ENCODE measurements around the gene NUDT17. TPM values are rescaled to one million over a fixed set of nuclear protein-coding genes. Genes with fewer than 3 reads are reported as not detected.
"Not testable (repeated sequence)": the region's sequence is repeated elsewhere in the genome, so short reads cannot be mapped to it uniquely, and the experiment has no call there.

NUDT17 gene
- total and polyA plus RNA-seq, 2 of the 4 experiments (the other 2 are of a cell fraction), result 2.3 to 2.8 TPM

- Histone ChIP-seq H3K9ac (ENCODE audit: low read depth, low read length) (0 out of 2 replicates have a peak overlapping the region, but pooled peaks have one; percentile 43), H3K4me3 (ENCODE audit: insufficient read depth, low read depth, low read length) (peak overlapping the region; percentile 49), H4K8ac (ENCODE audit: low read depth in 2 of 2, low read length in 2 of 2) (0 out of 4 replicates have a peak overlapping the region, but pooled peaks of 1 of the 2 experiments have one; percentile 55), H2BK5ac (ENCODE audit: low read depth, low read length, poor library complexity, severe bottlenecking) (peak overlapping the region; percentile 81), H3K36me3 (ENCODE audit: control insufficient read depth, insufficient read depth, low read length) (peaks cover 13% of the 10 kb centered on the region), H3K4ac (ENCODE audit: low read depth, low read length) (peak overlapping the region; percentile 11; the same call in 1 of the 2 replicates), H3K14ac (replicated peaks; ENCODE audit: low read depth, low read length) (0 out of 2 replicates have a peak overlapping the region, but pooled peaks have one; percentile 53), H3K79me1 (ENCODE audit: low read depth in 1 of 2, low read length in 2 of 2) (peaks cover 19 to 36% of the 10 kb centered on the region in 2 experiments), H3K18ac (ENCODE audit: low read depth, low read length) (peak overlapping the region; percentile 67; the same call in 1 of the 2 replicates), H3K4me2 (ENCODE audit: low read depth, low read length) (peak overlapping the region; percentile 96), H3K27ac (ENCODE audit: insufficient read depth, low read length) (peak overlapping the region; percentile 48; the same call in 1 of the 2 replicates)
- H2AK9ac ChIP-seq (replicated peaks; ENCODE audit: low read depth, low read length, poor library complexity); BruUV-seq (replicated peaks); H2AK5ac ChIP-seq (ENCODE audit: low read depth, low read length); ATAC-seq (ENCODE audit: low read depth); in situ Hi-C loops (cut with MboI; ENCODE audit: low sequenced_read_pairs); H3K9me3 ChIP-seq (ENCODE audit: control insufficient read depth, insufficient read depth, low read length); DNase-seq; H3K56ac ChIP-seq (ENCODE audit: extremely low read depth, insufficient read depth, low read length); H2BK15ac ChIP-seq (ENCODE audit: low read depth, low read length); H4K91ac ChIP-seq (ENCODE audit: insufficient read depth, low read depth, low read length); H2AFZ ChIP-seq (replicated peaks; ENCODE audit: low read length, poor library complexity); H3K27me3 ChIP-seq (ENCODE audit: control insufficient read depth, insufficient read depth, low read length); CTCF ChIA-PET; H3K23ac ChIP-seq (ENCODE audit: low read depth, low read length); POLR2A ChIA-PET (ENCODE audit: unreplicated experiment); H3K4me1 ChIP-seq (ENCODE audit: control insufficient read depth, insufficient read depth, low read length); dilution Hi-C loops (cut with HindIII; ENCODE audit: low sequenced_read_pairs, unreplicated experiment); H3K9me1 ChIP-seq (ENCODE audit: insufficient read depth, low read length); H4K20me1 ChIP-seq (ENCODE audit: insufficient read depth, low read length); H2BK20ac ChIP-seq (ENCODE audit: low read depth, low read length); H2BK120ac ChIP-seq (ENCODE audit: low read depth, low read length); H4K5ac ChIP-seq (ENCODE audit: low read depth, low read length): not testable (repeated sequence)
- no CpG with 5 or more reads among the region's 16 CpGs for WGBS, 2 experiments (ENCODE audit: extremely low coverage in 2 of 2, insufficient read length in 1 of 2)
- intact Hi-C loops (cut with micrococcal nuclease), result loop anchor here (10.0 kb wide), 1 partner anchor 98 kb away; no protein-coding TSS in a partner anchor
Observed at GRCh38 chr1:145822779-145823331, 22.6 kb upstream of the NUDT17 start.
